Transverse colon (tissue), 3 donors: ENCODE data around the gene GPLD1.

Source experiments
- CTCF ChIP-seq, 5 experiments: fragments of 200-600 bp in 3 of 5; fragments of 450-650 bp in 2 of 5; sonication (generic) in 3 of 5; IDR thresholded peaks; 1 replicate in 2 of 5; 2 replicates in 3 of 5; pipeline ENCODE4 v1.5.1; 2016 to 2017; ENCODE audit warnings: antibody characterized with exemption in 5 of 5, inconsistent platforms in 3 of 5, mild to moderate bottlenecking in 2 of 5, moderate library complexity in 1 of 5
- EP300 ChIP-seq: sonication (generic); formaldehyde crosslinking; IDR thresholded peaks from one replicate; pipeline ENCODE4 v1.6.1; 2017; ENCODE audit warnings: antibody characterized with exemption, low read depth
- POLR2A ChIP-seq: fragments of 450-650 bp; IDR thresholded peaks from one replicate; pipeline ENCODE4 v1.6.1; 2016; ENCODE audit warnings: antibody characterized with exemption, mild to moderate bottlenecking, moderate library complexity

GRCh38 chr6:24441599-24441904 lies 47.8 kb downstream of the GPLD1 start:
- TF ChIP-seq CTCF (IDR thresholded peaks at IDR 0.05) = no peak
- TF ChIP-seq POLR2A = no peak
- TF ChIP-seq EP300 = no peak
